Body of pancreas (tissue), 4 donors: Measurements from ENCODE around the gene FYB1. TPM values are rescaled to one million over a fixed set of nuclear protein-coding genes. Genes with fewer than 3 reads are reported as not detected.

Experiments
- ATAC-seq: fragments of 150-250 bp; one replicate; pipeline ENCODE4 v1.9.1; 2016
- DNase-seq, 4 donors: peaks; one replicate each; pipeline ENCODE4 v3.0.0-alpha.2; 2019
- H3K27ac ChIP-seq, 4 donors: fragments of 200-600 bp; sonication (generic); 1 replicate in 3 of 4; 2 replicates in 1 of 4; pipeline versions ENCODE4 v1.5.1 to v1.6.1; 2016 to 2019; ENCODE audit warnings: mild to moderate bottlenecking in 1 of 4, mixed read lengths in 1 of 4, moderate library complexity in 1 of 4
- H3K27me3 ChIP-seq, 2 donors: fragments of 200-600 bp; sonication (generic); one replicate each; pipeline ENCODE4 v1.6.0; 2016; ENCODE audit warnings: mild to moderate bottlenecking in 1 of 2
- H3K36me3 ChIP-seq, 2 donors: fragments of 200-600 bp; sonication (generic); replicated peaks in 1 of 2; 2 replicates each; pipeline ENCODE4 v1.5.1; 2016; ENCODE audit warnings: low read depth in 2 of 2; ENCODE audit not compliant: insufficient read depth in 1 of 2
- H3K4me1 ChIP-seq: fragments of 200-600 bp; sonication (generic); one replicate; pipeline ENCODE4 v1.6.0; 2016
- H3K4me3 ChIP-seq, 2 donors: fragments of 200-600 bp; sonication (generic); 1 replicate in 1 of 2; 2 replicates in 1 of 2; pipeline ENCODE4 v1.5.1; 2016 to 2019
- H3K9me3 ChIP-seq, 3 donors: fragments of 200-600 bp; sonication (generic); 1 replicate in 2 of 3; 2 replicates in 1 of 3; pipeline ENCODE4 v1.5.1; 2016
- CTCF ChIP-seq, 7 experiments: fragments of 450-650 bp in 4 of 7; fragments of 200-600 bp in 3 of 7; sonication (generic) in 3 of 7; IDR thresholded peaks; one replicate each; pipeline ENCODE4 v1.5.1; 2016 to 2019; ENCODE audit warnings: antibody characterized with exemption in 7 of 7
- POLR2A ChIP-seq, 3 donors: fragments of 450-650 bp; IDR thresholded peaks; one replicate each; pipeline ENCODE4 v1.6.1; 2016; ENCODE audit warnings: antibody characterized with exemption in 3 of 3, mild to moderate bottlenecking in 2 of 3
- WGBS, 2 donors: methylation state at CpG; one replicate each; pipeline ENCODE4 v1.1.5; 2017; 5-methylcytosine and 5-hydroxymethylcytosine counted together
- intact Hi-C: fragments of 100-400 bp; cut with DNase I; formaldehyde crosslinking; loops from one replicate; pipeline ENCODE4 v1.15.1; 2023
- total RNA-seq, 2 donors: library from RNA; depleted of rRNA; stranded (reverse); fragments of >200 nt; gene quantifications; one replicate each; pipeline ENCODE4 v1.1.0, GENCODE V29; 2016

Gene FYB1
- total RNA-seq, 2 donors from 2014 or later = 2.9 to 3.0 TPM

GRCh38 chr5:39055768-39056398 lies 163.5 kb downstream of the FYB1 start:
- intact Hi-C loops = no loop called here
- H3K27ac ChIP-seq = no peak overlapping the region
- H3K36me3 ChIP-seq = no peaks in the 10 kb centered on the region
- H3K27me3 ChIP-seq = no peaks in the 10 kb centered on the region
- TF ChIP-seq POLR2A (IDR thresholded peaks at IDR 0.05) (no peak), CTCF (IDR thresholded peaks at IDR 0.05) (no peak)
- H3K4me1 ChIP-seq = peaks cover 38% of the 10 kb centered on the region
- no peaks in the 10 kb centered on the region for H3K9me3 ChIP-seq
- no peak for DNase-seq
- no peak overlapping the region for H3K4me3 ChIP-seq
- ATAC-seq = no peak
- 69 to 73% methylated on average over 5 of the region's 5 CpGs for WGBS, 2 donors

Other genes starting within 250 kb of the FYB1 start
- 10 to 100 TPM; 20.8 to 27.5 TPM for gene RICTOR, start 145.2 kb downstream of the FYB1 start, total RNA-seq
- gene C9, start 144.9 kb upstream of the FYB1 start, total RNA-seq = not detected
- 10 to 100 TPM; 33.9 to 39.4 TPM for gene DAB2, start 205.4 kb upstream of the FYB1 start, total RNA-seq